NB4 (cell line): ENCODE data around the gene CLDN20.

Experiments
- CTCF ChIP-seq: IDR thresholded peaks from one replicate; pipeline ENCODE4 v1.5.1; 2012; ENCODE audit warnings: low read depth, low read length
- MYC ChIP-seq: IDR thresholded peaks from 2 replicates; pipeline ENCODE4 v1.6.1; 2011; ENCODE audit warnings: low read depth, low read length
- POLR2A ChIP-seq: IDR thresholded peaks from 2 replicates; pipeline ENCODE4 v1.6.1; 2011; ENCODE audit warnings: mild to moderate bottlenecking; ENCODE audit not compliant: insufficient read length; ENCODE audit errors: extremely low read depth

DNA sequence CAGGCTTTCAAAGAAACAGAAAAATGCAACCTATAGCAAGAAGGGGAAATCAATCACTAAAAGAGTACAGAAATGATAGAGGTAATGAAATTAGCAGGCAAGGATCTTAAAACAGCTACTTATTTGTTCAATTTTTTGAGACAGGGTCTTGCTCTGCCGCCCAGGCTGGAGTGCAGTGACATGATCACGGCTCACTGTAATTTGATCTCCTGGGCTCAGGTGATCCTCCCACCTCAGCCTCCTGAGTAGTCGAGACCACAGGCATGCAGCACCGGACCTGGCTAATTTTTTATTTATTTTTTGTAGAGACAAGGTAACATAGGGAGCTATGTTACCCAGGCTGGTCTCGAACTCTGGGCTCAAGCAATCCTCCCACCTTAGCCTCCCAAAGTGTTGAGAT is 28.9 kb downstream of the CLDN20 start:
- TF ChIP-seq CTCF, result no peak
- no peak for TF ChIP-seq MYC
- TF ChIP-seq POLR2A, result no peak
